Activated T-helper 1 cell treated with anti-CD3 and anti-CD28 coated beads, Interleukin-12 subunit alpha, Interleukin-12 subunit beta, Interleukin-2, Interleukin-4 antibody, amounts not matched to agents 30 ng/mL and 10 ng/mL and 1 ng/mL, durations not matched to agents 14 hours and 24 hours and 36 hours (primary cell): ENCODE measurements around the gene PGLYRP2. TPM values are rescaled to one million over a fixed set of nuclear protein-coding genes. Genes with fewer than 3 reads are reported as not detected.
"Not testable (repeated sequence)": the region's sequence is repeated elsewhere in the genome, so short reads cannot be mapped to it uniquely, and the experiment has no call there.

Source experiments
- DNase-seq: peaks from one replicate; pipeline ENCODE4 v3.0.0; 2021; ENCODE audit warnings: low spot score
- H3K27ac Mint-ChIP-seq: one replicate; pipeline ENCODE4 v1.8.0; 2021; ENCODE audit warnings: mild to moderate bottlenecking, mixed read lengths
- H3K27me3 Mint-ChIP-seq: one replicate; pipeline ENCODE4 v1.8.0; 2022; ENCODE audit warnings: mild to moderate bottlenecking, moderate library complexity, mixed read lengths; ENCODE audit not compliant: insufficient read depth
- H3K36me3 Mint-ChIP-seq: one replicate; pipeline ENCODE4 v1.8.0; 2021; ENCODE audit warnings: low read depth, mixed read lengths
- H3K4me1 Mint-ChIP-seq: one replicate; pipeline ENCODE4 v1.8.0; 2021; ENCODE audit warnings: low read depth, mixed read lengths
- H3K4me3 Mint-ChIP-seq: one replicate; pipeline ENCODE4 v1.8.0; 2021; ENCODE audit warnings: mild to moderate bottlenecking, moderate library complexity, mixed read lengths
- H3K9me3 Mint-ChIP-seq: one replicate; pipeline ENCODE4 v1.8.0; 2021; ENCODE audit warnings: mixed read lengths
- intact Hi-C: fragments of 100-400 bp; cut with micrococcal nuclease; formaldehyde crosslinking; loops from one replicate; pipeline ENCODE4 v1.15.1; 2024
- total RNA-seq: library from RNA; stranded (reverse); gene quantifications from 2 replicates; pipeline ENCODE4 v1.2.3, GENCODE V29; 2022

PGLYRP2 gene
- 0.07 TPM in 1 of 2 replicates, not detected in the other for total RNA-seq

DNA sequence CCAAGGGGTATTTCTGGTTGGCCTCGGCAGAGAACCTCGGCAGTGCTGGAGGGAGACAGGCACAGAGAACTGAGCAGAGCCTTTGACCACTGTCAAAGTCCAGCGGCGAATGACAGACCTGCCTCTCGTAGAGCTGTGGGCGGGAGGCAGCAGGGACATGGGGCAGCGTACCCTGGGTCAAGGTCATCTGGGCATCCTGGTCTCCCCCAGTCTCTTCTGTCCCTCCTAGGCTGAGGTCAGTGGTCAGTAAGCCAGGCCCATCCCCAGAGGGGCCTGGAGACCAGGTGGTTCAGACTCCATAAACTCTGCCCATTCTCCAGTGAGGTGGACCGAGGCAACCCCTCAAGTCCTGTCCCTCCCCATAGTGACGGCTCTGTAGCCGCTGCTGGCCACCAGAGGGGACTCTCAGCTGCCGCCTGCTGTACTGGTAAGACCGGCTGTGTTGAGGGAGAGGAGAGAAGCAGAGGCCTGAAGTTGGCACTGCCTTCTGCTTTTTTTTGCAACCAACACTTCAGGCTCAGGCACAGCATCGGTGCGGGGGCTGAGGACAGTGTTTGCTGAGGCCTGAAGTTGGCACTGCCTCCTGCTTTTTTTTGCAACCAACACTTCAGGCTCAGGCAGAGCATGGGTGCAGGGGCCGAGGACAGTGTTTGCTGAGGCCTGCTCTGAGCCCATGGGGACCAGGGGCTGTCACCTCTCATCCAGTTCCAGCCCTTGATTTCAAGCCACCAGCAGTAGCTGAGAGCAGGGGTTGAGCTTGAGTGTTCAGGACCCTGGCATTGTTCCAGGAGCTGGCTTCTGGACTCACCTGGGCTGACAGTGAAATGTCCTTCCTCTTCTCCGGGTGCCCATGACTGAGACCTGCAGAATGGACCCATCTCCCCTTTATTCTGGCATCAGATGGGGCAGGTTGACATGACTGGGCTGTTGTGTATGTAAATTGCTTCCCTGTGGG lies at the start of gene PGLYRP2:
PGLYRP2 (minus strand) TSS at position 111 of the 955 bp plus-strand sequence. CDS start 130 bp downstream, outside the sequence.
- Mint-ChIP-seq H3K36me3 (no peaks in the 10 kb centered on the region), H3K27me3 (no peaks in the 10 kb centered on the region), H3K4me1 (peaks cover 25% of the 10 kb centered on the region), H3K27ac (no peak within 1 kb of the TSS), H3K9me3 (no peaks in the 10 kb centered on the region), H3K4me3 (no peak within 1 kb of the TSS)
- no peak for DNase-seq
- intact Hi-C loops, result no loop called here

DNA sequence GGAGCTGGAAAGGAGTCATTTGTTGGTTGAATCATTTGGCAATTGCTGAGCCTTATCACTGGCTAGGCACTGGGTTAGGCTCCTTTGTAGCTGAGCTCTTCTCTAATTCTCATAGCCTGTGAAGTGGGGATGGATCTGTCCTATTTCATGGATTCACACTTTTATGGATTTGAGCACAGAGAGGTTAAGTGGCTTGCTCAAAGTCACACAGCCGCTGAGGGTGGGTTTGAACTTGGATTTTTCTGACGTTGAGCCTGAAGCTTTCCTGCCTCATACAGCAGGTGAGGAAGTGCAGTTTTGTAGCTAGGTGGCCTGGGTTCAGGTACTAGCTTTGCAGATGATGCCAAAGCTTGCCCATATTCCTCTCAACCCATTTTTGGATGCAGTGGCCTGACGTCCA lies 48.4 kb upstream of the PGLYRP2 start:
- peaks cover 17% of the 10 kb centered on the region for H3K9me3 Mint-ChIP-seq
- H3K4me3 Mint-ChIP-seq, result no peak overlapping the region
- peaks cover 18% of the 10 kb centered on the region for H3K27me3 Mint-ChIP-seq
- no peaks in the 10 kb centered on the region for H3K36me3 Mint-ChIP-seq
- no peak for DNase-seq
- H3K4me1 Mint-ChIP-seq, result peaks cover 4% of the 10 kb centered on the region
- no peak overlapping the region for H3K27ac Mint-ChIP-seq
- intact Hi-C loops, result no loop called here

GRCh38 chr19:15526408-15526807 lies 47.1 kb upstream of the PGLYRP2 start:
- Mint-ChIP-seq H3K27ac (no peak overlapping the region), H3K4me3 (no peak overlapping the region), H3K27me3 (peaks cover 18% of the 10 kb centered on the region), H3K9me3 (peaks cover 17% of the 10 kb centered on the region), H3K36me3 (no peaks in the 10 kb centered on the region), H3K4me1 (no peaks in the 10 kb centered on the region)
- intact Hi-C loops, result no loop called here
- DNase-seq, result no peak

DNA sequence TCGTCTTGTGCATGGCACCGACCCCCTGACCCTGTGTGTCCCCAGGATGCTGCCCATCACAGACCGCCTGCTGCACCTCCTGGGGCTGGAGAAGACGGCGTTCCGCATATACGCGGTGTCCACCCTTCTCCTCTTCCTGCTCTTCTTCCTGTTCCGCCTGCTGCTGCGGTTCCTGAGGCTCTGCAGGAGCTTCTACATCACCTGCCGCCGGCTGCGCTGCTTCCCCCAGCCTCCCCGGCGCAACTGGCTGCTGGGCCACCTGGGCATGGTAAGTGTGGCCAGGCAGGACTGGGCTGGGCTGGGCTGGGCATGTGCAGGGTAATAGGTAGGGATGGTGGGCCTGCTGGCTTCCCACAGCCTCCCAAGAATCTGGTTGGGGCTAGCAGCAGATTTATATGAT lies 46.0 kb upstream of the PGLYRP2 start:
- no peak overlapping the region for H3K4me3 Mint-ChIP-seq
- H3K4me1 Mint-ChIP-seq, result no peaks in the 10 kb centered on the region
- no peak overlapping the region for H3K27ac Mint-ChIP-seq
- intact Hi-C loops, result no loop called here
- peaks cover 18% of the 10 kb centered on the region for H3K27me3 Mint-ChIP-seq
- peaks cover 13% of the 10 kb centered on the region for H3K9me3 Mint-ChIP-seq
- no peaks in the 10 kb centered on the region for H3K36me3 Mint-ChIP-seq
- DNase-seq, result no peak

- Mint-ChIP-seq H3K4me1 (no peaks in the 10 kb centered on the region), H3K36me3 (no peaks in the 10 kb centered on the region), H3K27me3 (peaks cover 18% of the 10 kb centered on the region), H3K27ac (no peak overlapping the region), H3K9me3 (peaks cover 11% of the 10 kb centered on the region), H3K4me3 (no peak overlapping the region)
- intact Hi-C loops, result no loop called here
- DNase-seq, result no peak
These were observed 45.5 kb upstream of the PGLYRP2 start for GRCh38 chr19:15524781-15525180.

GRCh38 chr19:15519433-15519976 lies 40.2 kb upstream of the PGLYRP2 start:
- Mint-ChIP-seq H3K9me3 (peaks cover 23% of the 10 kb centered on the region), H3K4me3 (no peak overlapping the region), H3K36me3 (peaks cover 5% of the 10 kb centered on the region), H3K27me3 (peaks cover 13% of the 10 kb centered on the region), H3K27ac (peak overlapping the region; percentile 34), H3K4me1 (peaks cover 24% of the 10 kb centered on the region)
- intact Hi-C loops, result no loop called here
- DNase-seq, result no peak

GRCh38 chr19:15517778-15518177 lies 38.5 kb upstream of the PGLYRP2 start:
- no peak for DNase-seq
- intact Hi-C loops, result no loop called here
- peaks cover 28% of the 10 kb centered on the region for H3K4me1 Mint-ChIP-seq
- H3K27me3 Mint-ChIP-seq, result peaks cover 5% of the 10 kb centered on the region
- H3K4me3 Mint-ChIP-seq, result no peak overlapping the region
- no peak overlapping the region for H3K27ac Mint-ChIP-seq
- peaks cover 5% of the 10 kb centered on the region for H3K36me3 Mint-ChIP-seq
- H3K9me3 Mint-ChIP-seq, result peaks cover 23% of the 10 kb centered on the region

DNA sequence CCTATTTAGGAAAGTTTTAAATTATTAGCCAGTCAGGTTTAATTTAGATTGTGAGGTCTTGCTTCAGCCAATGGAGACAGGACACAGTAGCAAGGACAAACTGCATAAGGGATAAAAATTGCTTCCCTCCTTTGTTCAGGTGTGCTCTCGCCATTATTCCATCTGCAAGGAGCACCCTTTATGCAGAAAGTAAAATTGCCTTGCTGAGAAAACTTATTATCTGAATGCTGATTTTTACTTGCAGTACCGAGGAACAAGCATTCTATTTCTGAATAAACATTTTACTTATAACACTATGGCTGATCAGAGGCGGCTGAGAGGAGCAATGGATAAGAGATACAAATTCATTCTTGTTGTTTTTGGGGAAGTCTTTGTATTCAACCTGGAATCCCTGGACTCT lies 37.1 kb upstream of the PGLYRP2 start:
- H3K36me3 Mint-ChIP-seq, result peaks cover 5% of the 10 kb centered on the region
- peaks cover 5% of the 10 kb centered on the region for H3K27me3 Mint-ChIP-seq
- no peak overlapping the region for H3K4me3 Mint-ChIP-seq
- peaks cover 28% of the 10 kb centered on the region for H3K4me1 Mint-ChIP-seq
- H3K27ac Mint-ChIP-seq, result no peak overlapping the region
- peaks cover 23% of the 10 kb centered on the region for H3K9me3 Mint-ChIP-seq
- intact Hi-C loops, result no loop called here
- DNase-seq, result no peak

GRCh38 chr19:15515227-15515625 lies 35.9 kb upstream of the PGLYRP2 start:
- Mint-ChIP-seq H3K9me3 (peaks cover 23% of the 10 kb centered on the region), H3K4me1 (peaks cover 28% of the 10 kb centered on the region)
- H3K36me3 Mint-ChIP-seq, DNase-seq, H3K4me3 Mint-ChIP-seq, H3K27me3 Mint-ChIP-seq, H3K27ac Mint-ChIP-seq: not testable (repeated sequence)
- intact Hi-C loops, result loop anchor here (2.0 kb wide), 1 partner anchor 48 kb away; no protein-coding TSS in a partner anchor

DNA sequence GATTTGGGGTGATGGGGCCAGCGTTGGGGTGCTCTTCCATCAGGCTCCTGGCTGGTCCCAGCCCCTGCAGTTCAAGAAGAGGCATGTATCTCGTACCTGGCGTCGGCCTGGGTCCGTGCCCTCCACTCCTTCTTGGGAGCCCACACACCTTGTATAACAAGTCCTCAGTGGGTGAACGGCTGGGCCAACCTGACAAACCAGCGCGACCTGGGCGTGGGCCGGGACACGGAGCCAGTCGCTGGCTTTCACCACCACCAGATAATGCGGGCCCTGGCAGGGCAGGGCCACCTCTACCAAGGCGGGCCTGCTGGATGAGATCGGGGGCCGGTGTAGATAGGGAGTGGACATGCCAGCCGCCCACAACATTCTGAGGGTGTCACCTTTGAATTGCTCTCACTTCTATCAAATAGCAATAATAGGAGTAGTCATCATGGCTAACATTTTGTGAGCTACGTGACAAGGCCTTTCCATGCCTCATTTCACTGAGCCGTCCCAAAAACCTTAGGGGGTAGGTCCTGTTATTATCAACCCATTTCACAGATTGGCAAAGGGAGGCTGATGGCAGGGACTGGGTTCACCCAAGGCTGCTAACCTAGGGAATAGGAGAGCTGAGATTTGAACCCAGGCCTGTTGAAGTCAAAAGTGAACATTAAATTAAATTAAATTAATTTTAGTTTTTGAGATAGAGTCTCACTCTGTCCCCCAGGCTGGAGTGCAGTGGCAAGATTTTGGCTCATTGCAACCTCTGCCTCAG lies 32.5 kb upstream of the PGLYRP2 start:
- DNase-seq, result no peak
- intact Hi-C loops, result loop anchor here (5.0 kb wide), 1 partner anchor 45 kb away; no protein-coding TSS in a partner anchor
- H3K27ac Mint-ChIP-seq, result no peak overlapping the region
- H3K4me3 Mint-ChIP-seq, result no peak overlapping the region
- H3K9me3 Mint-ChIP-seq, result peaks cover 13% of the 10 kb centered on the region
- H3K27me3 Mint-ChIP-seq, result peaks cover 28% of the 10 kb centered on the region
- no peaks in the 10 kb centered on the region for H3K36me3 Mint-ChIP-seq
- peaks cover 24% of the 10 kb centered on the region for H3K4me1 Mint-ChIP-seq

DNA sequence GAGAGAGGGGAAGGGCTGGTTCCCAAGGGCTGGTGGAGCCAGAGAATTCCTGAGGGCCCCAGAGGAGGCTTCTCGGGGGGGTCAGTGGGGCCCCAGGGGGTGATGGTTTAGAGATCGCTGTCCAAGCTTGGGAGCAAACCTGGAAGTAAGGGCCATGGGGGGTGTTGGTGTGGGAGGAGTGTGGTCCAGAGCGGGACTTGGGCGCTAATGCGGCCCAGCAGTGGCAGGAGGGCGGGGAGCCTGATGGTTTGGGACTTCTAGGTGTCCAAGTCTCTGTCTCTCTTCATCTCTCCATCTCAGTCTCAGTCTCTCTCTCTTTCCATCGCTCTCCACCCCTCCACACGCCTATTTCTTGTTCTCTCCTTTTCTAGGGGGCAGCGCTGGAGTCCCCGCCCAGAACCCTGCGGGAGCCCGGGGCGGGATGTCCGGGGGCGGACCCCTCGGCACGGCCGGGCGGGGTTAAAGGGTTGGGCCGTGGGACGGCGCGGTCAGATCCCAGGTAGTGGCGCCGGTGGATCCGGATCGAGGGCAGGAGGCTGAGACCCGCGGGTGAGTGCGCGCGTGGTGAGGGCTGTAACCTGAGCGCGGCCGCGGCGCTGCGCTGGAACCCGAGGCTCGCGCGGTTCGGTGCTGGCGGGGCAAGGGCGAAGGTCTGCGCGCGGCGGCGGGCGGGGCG lies 28.9 kb upstream of the PGLYRP2 start, which contains the start of gene CYP4F22:
CYP4F22 (plus strand) TSS at position 491 of the 676 bp plus-strand sequence. CDS start 16,812 bp downstream, outside the sequence.
- intact Hi-C loops, result no loop called here
- Mint-ChIP-seq H3K27ac (no peak within 1 kb of the TSS), H3K4me3 (peak within 1 kb of the TSS; percentile 78)

More for the DNA sequence above, 28.9 kb upstream of the PGLYRP2 start, which contains the start of gene CYP4F22:
- H3K27me3 Mint-ChIP-seq, result peaks cover 44% of the 10 kb centered on the region
- no peaks in the 10 kb centered on the region for H3K36me3 Mint-ChIP-seq
- H3K9me3 Mint-ChIP-seq, result no peaks in the 10 kb centered on the region
- peaks cover 11% of the 10 kb centered on the region for H3K4me1 Mint-ChIP-seq
- DNase-seq, result peak; percentile 2
